Naive thymus-derived CD4-positive, alpha-beta T cell (primary cell): ENCODE results near the gene CDH18. TPM values are rescaled to one million over a fixed set of nuclear protein-coding genes. Genes with fewer than 3 reads are reported as not detected.

ENCODE experiments used
- ATAC-seq: fragments of 150-1000 bp; cut with Tn5 transposase; 2 replicates; pipeline ENCODE4 v1.10.0; 2021; ENCODE audit warnings: mild to moderate bottlenecking, moderate library complexity
- CTCF ChIA-PET: fragments of 350-600 bp; sonication (Branson Sonifier 250); formaldehyde crosslinking; loops from one replicate; lab custom pipeline; 2021; ENCODE audit warnings: antibody characterized with exemption; lab: Charles Lee
- POLR2A ChIA-PET: fragments of 350-600 bp; sonication (Branson Sonifier 250); formaldehyde crosslinking; loops from one replicate; lab custom pipeline; 2021; ENCODE audit warnings: antibody characterized with exemption, inconsistent platforms; lab: Charles Lee
- DNase-seq, 9 donors: peaks; one replicate each; pipeline versions ENCODE4 v3.0.0 to v3.0.0-alpha.2; 2020 to 2022; ENCODE audit warnings: mixed read lengths in 1 of 9
- H3K27ac ChIP-seq: one replicate; pipeline ENCODE4 v1.7.0; 2013; ENCODE audit warnings: mild to moderate bottlenecking, low read depth, low read length, moderate library complexity
- H3K27me3 ChIP-seq, 2 donors: one replicate each; pipeline ENCODE4 v1.7.0; 2013; ENCODE audit warnings: low read length in 2 of 2, mild to moderate bottlenecking in 2 of 2, moderate library complexity in 2 of 2; ENCODE audit not compliant: control insufficient read depth in 2 of 2, insufficient read depth in 2 of 2
- H3K36me3 ChIP-seq, 3 experiments: 1 replicate in 2 of 3; 2 replicates in 1 of 3; pipeline ENCODE4 v1.7.0; 2013; ENCODE audit warnings: low read length in 3 of 3, mild to moderate bottlenecking in 3 of 3, moderate library complexity in 1 of 3; ENCODE audit not compliant: insufficient read depth in 3 of 3, control insufficient read depth in 2 of 3
- H3K4me1 ChIP-seq, 2 donors: one replicate each; pipeline ENCODE4 v1.7.0; 2013; ENCODE audit warnings: low read length in 2 of 2, mild to moderate bottlenecking in 2 of 2, moderate library complexity in 1 of 2; ENCODE audit not compliant: control insufficient read depth in 2 of 2, insufficient read depth in 2 of 2
- H3K4me3 ChIP-seq: 2 replicates; pipeline ENCODE4 v1.7.0; 2013; ENCODE audit warnings: mild to moderate bottlenecking, low read length
- H3K9me3 ChIP-seq, 3 experiments: 1 replicate in 2 of 3; 2 replicates in 1 of 3; pipeline ENCODE4 v1.7.0; 2013; ENCODE audit warnings: low read length in 3 of 3; ENCODE audit not compliant: control insufficient read depth in 2 of 3
- H3K27ac Mint-ChIP-seq, 9 donors: one replicate each; pipeline ENCODE4 v1.8.0; 2020 to 2022; ENCODE audit warnings: mixed read lengths in 9 of 9, mild to moderate bottlenecking in 8 of 9, moderate library complexity in 5 of 9, inconsistent platforms in 2 of 9
- H3K27me3 Mint-ChIP-seq, 5 donors: one replicate each; pipeline ENCODE4 v1.8.0; 2021 to 2022; ENCODE audit warnings: mixed read lengths in 5 of 5, mild to moderate bottlenecking in 1 of 5
- H3K36me3 Mint-ChIP-seq, 5 donors: one replicate each; pipeline ENCODE4 v1.8.0; 2020 to 2022; ENCODE audit warnings: mixed read lengths in 5 of 5, mild to moderate bottlenecking in 3 of 5, inconsistent platforms in 1 of 5
- H3K4me1 Mint-ChIP-seq, 7 donors: one replicate each; pipeline ENCODE4 v1.8.0; 2020 to 2022; ENCODE audit warnings: mixed read lengths in 7 of 7, mild to moderate bottlenecking in 3 of 7, inconsistent platforms in 1 of 7
- H3K4me3 Mint-ChIP-seq, 10 donors: one replicate each; pipeline ENCODE4 v1.8.0; 2020 to 2022; ENCODE audit warnings: mild to moderate bottlenecking in 10 of 10, mixed read lengths in 10 of 10, moderate library complexity in 6 of 10, inconsistent platforms in 2 of 10
- H3K9me3 Mint-ChIP-seq, 11 donors: one replicate each; pipeline ENCODE4 v1.8.0; 2020 to 2022; ENCODE audit warnings: mixed read lengths in 11 of 11, mild to moderate bottlenecking in 4 of 11, inconsistent platforms in 1 of 11, moderate library complexity in 1 of 11
- intact Hi-C, 2 donors: fragments of 100-400 bp; cut with micrococcal nuclease; formaldehyde crosslinking; loops; one replicate each; pipeline ENCODE4 v1.15.1; 2023
- polyA plus RNA-seq, 2 donors: library from polyadenylated mRNA; unstranded; fragments of 300-500 nt; fragmentation: Illumina TruSeq; gene quantifications; one replicate each; pipeline ENCODE4 v1.2.3, GENCODE V29; 2021
- total RNA-seq, 6 experiments: library from RNA in 5 of 6; stranded (reverse) in 5 of 6; gene quantifications; 1 replicate in 5 of 6; 2 replicates in 1 of 6; pipeline ENCODE4 v1.2.3 and lab custom pipeline; 2021 to 2026

The CDH18 gene
- total and polyA plus RNA-seq, 7 experiments from 2014 or later, result not detected

- Mint-ChIP-seq H3K4me1 (no peaks in the 10 kb centered on the region), H3K9me3 (peaks cover 0 to 8% (median 0%) of the 10 kb centered on the region in 11 donors), H3K36me3 (no peaks in the 10 kb centered on the region), H3K27me3 (no peaks in the 10 kb centered on the region), H3K4me3 (no peak overlapping the region), H3K27ac (no peak overlapping the region)
- ChIA-PET POLR2A (no interaction called here), CTCF (no interaction called here)
- Histone ChIP-seq H3K4me3 (no peak overlapping the region), H3K4me1 (no peaks in the 10 kb centered on the region), H3K9me3 (peaks cover 0 to 5% (median 0%) of the 10 kb centered on the region in 3 experiments), H3K27me3 (no peaks in the 10 kb centered on the region), H3K27ac (no peak overlapping the region), H3K36me3 (no peaks in the 10 kb centered on the region)
- intact Hi-C loops, result no loop called here
- ATAC-seq (no peak), DNase-seq (no peak)
Measured at GRCh38 chr5:19719109-19719508, 268.9 kb downstream of the CDH18 start.

DNA sequence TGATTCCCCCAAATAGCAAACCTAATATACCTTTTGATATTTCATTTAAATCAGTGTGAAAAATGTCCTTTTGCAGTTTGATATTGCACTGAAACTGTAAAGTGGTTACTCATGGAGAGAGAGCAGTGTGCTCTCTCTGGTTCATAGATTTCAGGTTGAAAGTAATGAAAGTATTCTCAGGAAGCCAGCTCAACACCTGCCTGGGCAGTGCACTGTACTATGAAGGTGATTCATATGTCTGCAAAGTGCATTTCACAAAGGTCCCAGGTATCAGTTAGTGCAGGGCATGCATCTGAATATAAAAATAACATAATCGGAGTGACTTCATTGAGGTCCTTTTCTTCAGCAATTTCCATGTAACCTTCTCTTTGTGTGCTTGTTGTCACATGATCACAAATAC, 274.3 kb downstream of the CDH18 start:
- DNase-seq (no peak), ATAC-seq (no peak)
- no peaks in the 10 kb centered on the region for H3K36me3 ChIP-seq
- no peaks in the 10 kb centered on the region for H3K27me3 Mint-ChIP-seq
- H3K4me3 ChIP-seq, result no peak overlapping the region
- no peak overlapping the region for H3K27ac Mint-ChIP-seq
- H3K4me1 Mint-ChIP-seq, result no peaks in the 10 kb centered on the region
- no peak overlapping the region for H3K4me3 Mint-ChIP-seq
- ChIA-PET POLR2A (no interaction called here), CTCF (interaction anchor here (0.6 kb wide), 1 partner anchor 10 kb away, joined by 3 read pairs; no protein-coding TSS in a partner anchor)
- no peaks in the 10 kb centered on the region for H3K36me3 Mint-ChIP-seq
- no peaks in the 10 kb centered on the region for H3K4me1 ChIP-seq
- H3K9me3 Mint-ChIP-seq, result peaks cover 0 to 7% (median 4%) of the 10 kb centered on the region in 11 donors
- H3K9me3 ChIP-seq, result peaks cover 0 to 5% (median 0%) of the 10 kb centered on the region in 3 experiments
- no peak overlapping the region for H3K27ac ChIP-seq
- no peaks in the 10 kb centered on the region for H3K27me3 ChIP-seq
- intact Hi-C loops, result no loop called here

- H3K4me3 Mint-ChIP-seq, result no peak overlapping the region
- CTCF ChIA-PET, result no interaction called here
Measured at GRCh38 chr5:19709403-19709802, 278.6 kb downstream of the CDH18 start.

DNA sequence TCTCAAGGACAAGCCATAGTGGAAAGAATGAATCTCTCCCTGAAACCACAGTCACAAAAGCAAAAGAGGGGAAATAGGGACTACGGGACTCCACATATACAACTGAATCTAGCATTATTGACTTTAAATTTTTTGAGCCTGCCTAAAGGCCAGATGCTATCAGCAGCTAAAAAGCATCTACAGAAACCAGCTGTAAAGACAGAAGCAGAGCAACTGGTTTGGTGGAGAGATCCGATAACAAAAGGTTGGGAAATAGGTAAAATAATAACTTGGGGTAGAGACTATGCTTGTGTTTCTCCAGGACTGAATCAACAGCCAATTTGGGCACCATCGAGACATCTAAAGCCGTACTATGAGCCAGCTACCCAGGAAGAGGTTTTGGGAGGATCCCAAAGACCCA, 281.2 kb downstream of the CDH18 start:
- Mint-ChIP-seq H3K9me3 (peaks cover 4 to 28% (median 9%) of the 10 kb centered on the region in 11 donors), H3K4me1 (no peaks in the 10 kb centered on the region), H3K27ac (no peak overlapping the region), H3K4me3 (no peak overlapping the region), H3K36me3 (no peaks in the 10 kb centered on the region), H3K27me3 (no peaks in the 10 kb centered on the region)
- no peaks in the 10 kb centered on the region for H3K9me3 ChIP-seq
- ATAC-seq, result no peak
- ChIA-PET POLR2A (no interaction called here), CTCF (no interaction called here)
- no peaks in the 10 kb centered on the region for H3K4me1 ChIP-seq
- intact Hi-C loops, result no loop called here
- no peak for DNase-seq
- no peaks in the 10 kb centered on the region for H3K27me3 ChIP-seq
- no peaks in the 10 kb centered on the region for H3K36me3 ChIP-seq
- H3K4me3 ChIP-seq, result no peak overlapping the region
- H3K27ac ChIP-seq, result no peak overlapping the region

More at GRCh38 chr5:19709403-19709802, 278.6 kb downstream of the CDH18 start:
- Mint-ChIP-seq H3K27me3 (no peaks in the 10 kb centered on the region), H3K27ac (no peak overlapping the region), H3K9me3 (peaks cover 2 to 24% (median 7%) of the 10 kb centered on the region in 11 donors), H3K36me3 (no peaks in the 10 kb centered on the region), H3K4me1 (no peaks in the 10 kb centered on the region)
- ATAC-seq (no peak), DNase-seq (no peak)
- intact Hi-C loops, result no loop called here
- no peak overlapping the region for H3K27ac ChIP-seq
- H3K27me3 ChIP-seq, result no peaks in the 10 kb centered on the region
- POLR2A ChIA-PET, result no interaction called here
- no peaks in the 10 kb centered on the region for H3K36me3 ChIP-seq
- H3K4me3 ChIP-seq, result no peak overlapping the region
- H3K4me1 ChIP-seq, result no peaks in the 10 kb centered on the region
- H3K9me3 ChIP-seq, result no peaks in the 10 kb centered on the region

DNA sequence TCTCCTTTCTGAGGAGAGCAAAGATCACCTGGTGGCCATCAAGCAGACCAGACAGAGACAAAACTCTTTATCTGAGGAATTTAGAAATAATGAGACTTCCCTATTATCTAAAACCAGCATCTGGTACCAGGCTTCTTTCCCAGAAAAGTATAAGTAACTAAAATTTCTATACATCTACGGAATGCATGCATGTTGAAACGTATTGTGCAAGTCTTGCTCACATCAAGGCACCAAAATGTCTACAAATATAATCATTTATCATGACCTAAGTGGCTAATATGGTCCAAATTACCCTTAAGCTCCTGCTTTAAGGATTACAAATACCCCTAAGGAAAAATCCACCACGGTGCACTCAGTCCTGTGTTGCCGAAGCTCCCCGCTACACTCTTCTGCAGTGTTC, 286.3 kb downstream of the CDH18 start:
- no peak overlapping the region for H3K27ac Mint-ChIP-seq
- H3K4me3 Mint-ChIP-seq, result no peak overlapping the region
- H3K36me3 Mint-ChIP-seq, result no peaks in the 10 kb centered on the region
- ATAC-seq (no peak), DNase-seq (no peak)
- Histone ChIP-seq H3K4me1 (no peaks in the 10 kb centered on the region), H3K36me3 (no peaks in the 10 kb centered on the region), H3K9me3 (no peaks in the 10 kb centered on the region), H3K27ac (no peak overlapping the region), H3K4me3 (no peak overlapping the region), H3K27me3 (no peaks in the 10 kb centered on the region)
- peaks cover 0 to 16% (median 6%) of the 10 kb centered on the region in 11 donors for H3K9me3 Mint-ChIP-seq
- H3K27me3 Mint-ChIP-seq, result no peaks in the 10 kb centered on the region
- intact Hi-C loops, result no loop called here
- no peaks in the 10 kb centered on the region for H3K4me1 Mint-ChIP-seq
- ChIA-PET CTCF (no interaction called here), POLR2A (no interaction called here)

GRCh38 chr5:19694949-19695611, 292.9 kb downstream of the CDH18 start:
- no peaks in the 10 kb centered on the region for H3K36me3 ChIP-seq
- H3K27ac ChIP-seq, result no peak overlapping the region
- no peaks in the 10 kb centered on the region for H3K9me3 ChIP-seq
- H3K27me3 ChIP-seq, result no peaks in the 10 kb centered on the region
- no peaks in the 10 kb centered on the region for H3K4me1 ChIP-seq
- ChIA-PET POLR2A (no interaction called here), CTCF (no interaction called here)
- intact Hi-C loops, result no loop called here
- H3K36me3 Mint-ChIP-seq, result no peaks in the 10 kb centered on the region
- H3K27ac Mint-ChIP-seq, result no peak overlapping the region
- H3K4me3 Mint-ChIP-seq, result no peak overlapping the region
- no peaks in the 10 kb centered on the region for H3K27me3 Mint-ChIP-seq
- DNase-seq (no peak), ATAC-seq (no peak)
- H3K4me3 ChIP-seq, result no peak overlapping the region
- H3K9me3 Mint-ChIP-seq, result peaks cover 0 to 11% (median 0%) of the 10 kb centered on the region in 11 donors
- no peaks in the 10 kb centered on the region for H3K4me1 Mint-ChIP-seq

- Histone ChIP-seq H3K27ac (no peak overlapping the region), H3K4me3 (no peak overlapping the region), H3K27me3 (no peaks in the 10 kb centered on the region), H3K9me3 (no peaks in the 10 kb centered on the region), H3K36me3 (no peaks in the 10 kb centered on the region), H3K4me1 (no peaks in the 10 kb centered on the region)
- Mint-ChIP-seq H3K4me3 (no peak overlapping the region), H3K27me3 (no peaks in the 10 kb centered on the region), H3K27ac (no peak overlapping the region), H3K36me3 (no peaks in the 10 kb centered on the region), H3K9me3 (peaks cover 2 to 26% (median 10%) of the 10 kb centered on the region in 11 donors), H3K4me1 (no peaks in the 10 kb centered on the region)
- ATAC-seq, result no peak
- ChIA-PET POLR2A (no interaction called here), CTCF (no interaction called here)
- no peak for DNase-seq
- intact Hi-C loops, result no loop called here
Measured at GRCh38 chr5:19690978-19691377, 297.0 kb downstream of the CDH18 start.
